Measurements from ENCODE around the gene TCEANC2.
A peak's percentile ranks its signal among the peaks of the same experiment; 100 is the strongest.

TCEANC2 gene

DNA sequence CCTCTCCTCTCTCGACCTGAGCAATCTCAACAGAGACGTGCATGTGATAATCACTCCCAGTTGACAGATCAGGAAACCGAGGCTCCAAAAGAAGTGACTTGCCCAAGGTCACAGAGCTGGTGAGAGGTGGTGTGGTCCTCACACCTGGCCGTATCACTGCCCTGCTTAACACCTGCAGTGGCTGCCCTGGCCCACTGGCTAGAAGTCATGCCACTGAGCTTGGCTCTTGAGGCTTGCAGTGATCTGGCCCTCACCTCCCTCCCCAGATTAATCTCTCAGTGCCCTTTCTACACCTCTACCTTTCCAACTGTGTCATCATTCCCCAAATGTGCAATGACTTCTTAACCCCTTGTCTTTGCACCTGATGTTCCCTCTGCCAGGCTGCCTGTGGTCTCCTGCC lies 60.6 kb downstream of the TCEANC2 start:
- DNase-seq (ENCODE audit: low spot score): no peak

- DNase-seq (ENCODE audit: low spot score): peak; percentile 17
Measured at GRCh38 chr1:54114955-54115354, 61.5 kb downstream of the TCEANC2 start.

- no peak for DNase-seq (ENCODE audit: low spot score)
Measured at GRCh38 chr1:54115520-54115919, 62.1 kb downstream of the TCEANC2 start.

DNA sequence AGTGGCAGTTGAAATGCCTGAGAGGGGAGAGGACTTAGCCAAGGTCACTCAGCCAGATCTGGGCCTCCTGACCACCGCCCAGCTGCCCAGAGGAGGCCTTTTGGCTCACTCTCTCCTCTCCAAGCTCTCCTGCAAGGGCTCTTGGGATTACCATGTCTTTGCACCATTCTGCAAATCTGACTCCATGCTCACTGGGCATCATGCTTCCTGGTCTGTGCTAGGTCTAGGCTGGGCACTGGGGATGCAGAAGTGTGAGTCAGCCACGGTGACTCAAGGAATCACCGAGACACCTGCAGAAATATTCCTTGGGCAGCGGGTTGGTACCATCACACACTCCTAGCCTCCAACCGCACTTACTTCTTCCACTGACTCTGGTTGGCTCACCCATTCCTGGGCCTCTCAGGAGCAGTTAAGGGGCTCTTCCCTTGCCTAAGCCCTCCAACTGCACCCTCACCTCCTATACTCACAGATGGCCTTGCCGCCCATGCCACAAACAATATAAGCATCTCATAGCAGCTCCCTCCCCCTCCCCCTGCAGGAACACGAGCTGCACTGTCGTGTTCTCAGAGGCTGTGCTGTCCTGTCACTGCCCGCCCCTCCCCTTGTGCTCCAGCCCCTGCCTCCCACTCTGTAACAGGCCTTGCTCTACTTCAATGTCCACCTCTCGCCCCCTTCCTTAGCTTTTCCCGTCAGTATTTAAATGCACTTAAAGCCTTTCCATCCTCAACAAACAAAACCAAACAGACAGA lies 64.6 kb downstream of the TCEANC2 start:
- DNase-seq (ENCODE audit: low spot score): no peak

DNA sequence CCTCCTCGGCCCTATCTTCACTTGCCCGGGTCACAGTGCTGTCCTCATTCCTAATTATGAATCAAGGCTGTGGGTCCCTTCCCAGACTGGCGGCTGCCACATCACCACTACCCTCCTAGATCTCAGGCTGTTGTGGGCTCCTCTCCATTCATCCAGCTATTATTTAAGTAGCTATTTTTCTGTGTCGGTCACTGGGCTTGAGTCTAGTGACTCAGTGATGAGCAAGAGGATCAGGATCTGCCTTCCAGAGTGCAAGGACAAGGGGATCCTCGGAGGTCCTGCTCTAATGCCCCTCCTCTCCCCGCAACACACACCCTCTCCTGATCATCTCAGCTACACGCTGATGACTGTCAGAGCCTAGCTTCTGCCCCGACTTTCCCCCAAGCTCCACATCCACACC lies 65.3 kb downstream of the TCEANC2 start:
- no peak for DNase-seq (ENCODE audit: low spot score)

- no peak for DNase-seq (ENCODE audit: low spot score)
Measured at GRCh38 chr1:54120018-54120697, 66.8 kb downstream of the TCEANC2 start.

GRCh38 chr1:54120698-54121481 lies 67.5 kb downstream of the TCEANC2 start:
- DNase-seq (ENCODE audit: low spot score): no peak

- DNase-seq (ENCODE audit: low spot score): peak; percentile 89
Measured at GRCh38 chr1:54121482-54122134, 68.2 kb downstream of the TCEANC2 start.

GRCh38 chr1:54122135-54122751 lies 68.8 kb downstream of the TCEANC2 start:
- peak; percentile 57 for DNase-seq (ENCODE audit: low spot score)

DNA sequence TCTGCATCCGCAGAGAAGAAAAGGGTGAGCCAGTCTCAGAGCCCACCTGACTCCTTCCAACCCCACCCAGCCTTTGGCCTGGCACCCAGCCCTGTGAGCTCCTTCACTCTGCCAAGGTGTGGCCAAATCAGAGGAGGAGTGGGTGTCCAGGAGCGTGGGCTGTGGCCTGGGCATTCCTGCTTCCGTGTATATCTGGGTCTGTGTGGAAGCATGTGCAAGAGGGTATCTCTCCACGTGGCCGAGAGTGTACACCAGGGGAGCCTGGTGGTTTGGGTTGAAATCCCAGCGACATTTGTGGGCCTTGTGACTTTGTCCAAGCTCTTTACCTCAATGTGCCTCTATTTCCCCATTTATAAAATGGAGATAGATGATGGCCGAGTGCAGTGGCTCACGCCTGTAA lies 69.6 kb downstream of the TCEANC2 start:
- no peak for DNase-seq (ENCODE audit: low spot score)

DNA sequence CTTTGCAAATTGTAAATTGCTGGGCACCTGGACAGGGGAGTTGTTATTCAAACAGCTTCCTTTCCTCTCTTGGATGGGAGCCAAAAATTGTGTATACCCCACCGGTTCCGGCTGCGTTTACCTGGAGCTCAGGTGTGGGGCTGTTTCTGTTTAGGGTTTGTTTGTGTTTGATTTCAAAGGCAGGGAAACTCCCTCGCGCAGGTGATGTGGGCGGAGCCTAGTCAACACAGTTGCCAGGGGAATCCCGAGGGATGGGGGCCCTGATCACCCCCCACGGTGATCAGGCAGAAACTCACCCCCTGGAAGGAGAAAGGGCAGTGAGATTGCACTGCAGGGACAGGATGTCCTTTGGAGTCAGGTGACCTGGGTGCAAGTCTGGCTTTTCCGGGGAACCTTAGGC lies 71.1 kb downstream of the TCEANC2 start:
- peak; percentile 36 for DNase-seq (ENCODE audit: low spot score)

- DNase-seq (ENCODE audit: low spot score): no peak
Measured at GRCh38 chr1:54124906-54125305, 71.5 kb downstream of the TCEANC2 start.

DNA sequence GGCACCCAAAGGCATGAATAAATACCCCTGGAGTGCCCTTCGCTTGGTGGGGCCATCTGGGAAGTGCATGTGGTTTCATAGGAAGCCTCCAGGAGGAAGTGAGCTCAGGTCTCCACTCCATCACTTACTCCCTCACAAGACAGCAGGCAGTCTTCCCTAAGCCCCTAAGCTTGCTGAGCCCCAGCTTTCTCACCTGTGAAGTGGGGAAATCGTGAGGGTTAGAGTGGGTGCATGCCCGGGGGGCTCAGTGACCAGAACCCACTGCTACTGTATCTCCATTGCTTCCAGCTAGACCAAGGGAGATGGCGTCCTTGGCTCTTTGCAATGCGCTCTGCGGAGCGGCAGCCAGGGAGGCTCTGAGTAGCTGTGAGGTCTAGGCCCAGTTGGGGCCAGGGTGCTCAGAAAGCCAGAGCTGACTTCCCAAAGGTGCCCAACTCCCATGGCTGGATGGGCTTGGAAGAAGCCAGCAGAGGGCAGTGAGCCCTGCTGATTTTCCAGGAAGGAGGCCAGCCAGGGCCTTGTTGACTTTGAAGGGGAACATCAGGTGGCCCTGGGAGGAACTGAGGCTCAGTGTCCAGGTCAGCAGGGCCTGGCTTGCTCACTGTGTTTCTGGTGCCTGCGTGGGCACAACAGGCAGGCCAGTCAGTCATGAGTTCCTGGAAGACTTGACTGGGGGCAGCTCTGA lies 72.1 kb downstream of the TCEANC2 start:
- peak; percentile 50 for DNase-seq (ENCODE audit: low spot score)

DNA sequence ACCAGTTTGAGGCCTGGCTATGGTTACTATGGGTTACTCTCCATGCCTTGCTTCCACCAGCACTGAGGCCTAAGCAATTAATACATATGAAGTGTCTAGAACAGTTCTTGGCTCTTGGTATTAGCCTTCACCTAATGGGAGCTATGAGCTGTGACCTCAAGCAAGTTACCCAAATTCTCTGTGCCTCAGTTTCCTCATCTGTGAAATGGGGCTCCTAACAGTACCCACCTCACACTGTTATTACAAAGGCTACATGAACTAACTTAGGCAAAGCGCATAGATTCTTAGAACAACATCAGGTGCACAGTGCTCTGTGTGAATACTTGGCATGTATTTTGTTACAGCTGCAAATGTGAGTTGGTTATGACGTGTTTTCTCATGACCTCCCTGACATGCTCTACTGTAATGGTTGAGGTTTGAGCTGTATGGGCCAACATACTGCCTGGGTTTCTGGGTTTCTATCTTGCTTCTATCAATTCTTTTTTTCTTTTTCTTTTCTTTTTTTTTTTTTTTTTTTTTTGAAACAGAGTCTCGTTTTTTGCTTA lies 72.9 kb downstream of the TCEANC2 start:
- no peak for DNase-seq (ENCODE audit: low spot score)

DNA sequence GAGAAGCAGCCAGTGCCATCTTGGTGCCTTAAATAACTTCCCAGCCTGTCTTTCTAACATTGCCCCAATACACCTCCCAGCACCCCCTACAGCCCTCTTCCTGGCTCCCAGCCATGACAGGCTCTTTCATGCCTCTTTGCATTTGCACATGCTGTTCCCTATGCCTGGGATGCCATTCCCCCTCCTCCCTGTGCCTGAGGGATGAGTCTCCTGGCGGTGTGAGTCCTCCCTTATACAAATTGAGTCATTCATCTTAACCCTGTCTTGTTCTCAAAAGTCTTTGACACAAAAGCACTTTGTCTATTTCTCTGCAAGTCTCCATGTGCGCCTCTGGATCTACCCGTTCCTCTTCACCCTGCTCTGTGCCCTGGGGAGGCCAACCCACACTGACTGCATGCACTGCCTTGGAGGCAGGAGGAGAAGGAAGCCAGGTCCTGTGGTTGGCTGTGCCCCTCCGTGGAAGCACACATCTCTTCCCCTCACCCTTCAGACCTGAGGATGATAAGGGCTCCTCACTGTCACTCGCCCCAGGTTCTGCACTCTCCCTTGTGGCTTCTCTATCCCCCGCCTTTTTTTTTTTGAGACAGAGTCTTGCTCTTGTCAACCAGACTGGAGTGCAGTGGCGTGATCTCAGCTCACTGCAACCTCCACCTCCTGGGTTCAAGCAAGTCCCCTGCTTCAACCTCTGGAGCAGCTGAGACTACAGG lies 74.3 kb downstream of the TCEANC2 start:
- DNase-seq (ENCODE audit: low spot score): no peak

- no peak for DNase-seq (ENCODE audit: low spot score)
Measured at GRCh38 chr1:54129858-54130257, 76.5 kb downstream of the TCEANC2 start.

GRCh38 chr1:54131419-54131818 lies 78.0 kb downstream of the TCEANC2 start:
- no peak for DNase-seq (ENCODE audit: low spot score)

DNA sequence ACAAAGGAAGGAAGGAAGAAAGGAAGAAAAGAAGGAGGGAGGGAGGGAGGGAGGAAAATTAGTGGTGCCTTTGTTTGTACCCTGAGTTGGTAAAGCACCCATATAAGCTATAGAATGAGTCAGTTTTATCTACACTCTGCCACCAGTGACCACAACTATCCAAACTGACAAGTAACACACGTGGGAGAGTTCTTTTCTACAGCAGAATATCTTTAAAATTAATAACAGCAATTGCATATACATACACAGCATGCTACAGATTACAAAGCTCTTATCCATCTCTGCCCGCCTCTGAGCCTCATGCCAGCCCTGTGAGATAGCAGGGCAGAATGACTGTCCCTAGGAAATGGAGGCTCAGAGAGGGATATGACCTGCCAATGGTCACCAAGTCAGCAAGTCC lies 79.1 kb downstream of the TCEANC2 start:
- DNase-seq (ENCODE audit: low spot score): no peak

GRCh38 chr1:54134295-54134694 lies 80.9 kb downstream of the TCEANC2 start:
- DNase-seq (ENCODE audit: low spot score): no peak

DNA sequence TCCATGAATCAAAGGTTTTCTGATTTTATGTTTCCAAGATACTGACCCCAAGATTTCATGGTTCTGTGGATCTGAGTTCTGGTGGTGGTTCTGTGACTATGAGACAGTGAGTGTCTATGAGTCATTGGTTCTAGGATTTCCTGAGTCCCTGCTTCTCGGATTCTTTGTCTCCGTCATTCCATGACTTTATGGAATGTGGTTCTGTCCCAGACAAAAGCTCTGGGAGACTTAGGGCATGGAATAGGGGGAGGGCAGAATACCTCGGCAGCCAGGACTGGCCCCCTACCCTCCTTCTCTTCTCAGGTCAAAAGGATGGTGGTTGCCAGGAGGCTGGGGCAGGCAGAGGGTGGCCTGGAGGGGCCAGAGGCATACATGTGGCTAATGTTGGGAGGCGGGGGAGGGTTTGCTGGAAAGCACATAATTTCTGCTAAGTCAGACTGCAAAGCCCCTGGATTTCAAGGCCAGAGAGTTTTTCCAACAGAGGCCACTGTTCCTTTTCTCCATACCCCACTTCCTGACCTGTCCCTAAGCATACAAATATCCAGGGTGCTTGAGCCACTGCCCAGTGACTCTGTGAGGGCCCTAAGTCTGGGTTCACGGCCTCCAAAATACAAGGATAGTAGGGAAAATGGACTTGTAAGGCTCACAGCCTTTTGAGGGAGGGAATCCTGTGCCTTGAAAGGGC lies 82.2 kb downstream of the TCEANC2 start:
- DNase-seq (ENCODE audit: low spot score): no peak

All from left forelimb (tissue), 1 donor.